Right ventricle myocardium superior (tissue), 1 donor: ENCODE results near the gene TUBGCP2. TPM values are rescaled to one million over a fixed set of nuclear protein-coding genes. Genes with fewer than 3 reads are reported as not detected.
A peak's percentile ranks its signal among the peaks of the same experiment; 100 is the strongest.

Experiments used
- ATAC-seq: fragments of 200-7000 bp; cut with Tn5 transposase; one replicate; pipeline ENCODE4 v1.9.1; 2020; ENCODE audit warnings: mild to moderate bottlenecking; ENCODE audit not compliant: poor library complexity
- DNase-seq: peaks from one replicate; pipeline ENCODE4 v3.0.0-alpha.2; 2020
- intact Hi-C: fragments of 100-400 bp; cut with DNase I; formaldehyde crosslinking; loops from one replicate; pipeline ENCODE4 v1.11.2; 2022
- total RNA-seq: library from RNA; stranded (reverse); fragmentation: NEBNext Ultra II Directional; extraction: Animal tissue kit (Norgen Biotek cat#: 25700); gene quantifications from one replicate; pipeline ENCODE4 v1.2.1, GENCODE V29; 2021
- donor health status: DM: no; HTN: yes; CAD: no; lungs with severe emphysema.

The TUBGCP2 gene
- total RNA-seq, 1 donor from 2014 or later = 38.5 TPM

- no peak for DNase-seq
- ATAC-seq = no peak
- intact Hi-C loops = no loop called here
Measured at GRCh38 chr10:133312016-133312768, 3.5 kb upstream of the TUBGCP2 start.

GRCh38 chr10:133311570-133311969, 2.9 kb upstream of the TUBGCP2 start:
- DNase-seq = no peak
- ATAC-seq = no peak
- intact Hi-C loops = no loop called here

- intact Hi-C loops = no loop called here
- DNase-seq (no peak), ATAC-seq (no peak)
Measured at GRCh38 chr10:133310789-133311188, 2.1 kb upstream of the TUBGCP2 start.

GRCh38 chr10:133310399-133310755, 1.7 kb upstream of the TUBGCP2 start:
- intact Hi-C loops = no loop called here
- DNase-seq (no peak), ATAC-seq (no peak)

GRCh38 chr10:133309720-133310398, 1.2 kb upstream of the TUBGCP2 start:
- intact Hi-C loops = no loop called here
- ATAC-seq (no peak), DNase-seq (no peak)

- ATAC-seq = peak; percentile 95
- DNase-seq = peak; percentile 95
- intact Hi-C loops = no loop called here
Measured at GRCh38 chr10:133309100-133309719, 538 bp upstream of the TUBGCP2 start.

- DNase-seq (peak; percentile 86), ATAC-seq (peak; percentile 30)
- intact Hi-C loops = no loop called here
Measured at GRCh38 chr10:133307776-133308420, 774 bp downstream of the TUBGCP2 start.

GRCh38 chr10:133306941-133307379, 1.7 kb downstream of the TUBGCP2 start:
- intact Hi-C loops = no loop called here
- ATAC-seq (no peak), DNase-seq (no peak)

- ATAC-seq (no peak), DNase-seq (no peak)
- intact Hi-C loops = no loop called here
Measured at GRCh38 chr10:133306097-133306476, 2.6 kb downstream of the TUBGCP2 start.

- intact Hi-C loops = no loop called here
- DNase-seq (no peak), ATAC-seq (no peak)
Measured at GRCh38 chr10:133303206-133303605, 5.5 kb downstream of the TUBGCP2 start.

GRCh38 chr10:133302230-133302629, 6.4 kb downstream of the TUBGCP2 start:
- ATAC-seq = no peak
- peak; percentile 30 for DNase-seq

GRCh38 chr10:133299738-133300137, 8.9 kb downstream of the TUBGCP2 start:
- intact Hi-C loops = no loop called here
- ATAC-seq (no peak), DNase-seq (peak; percentile 24)

More at GRCh38 chr10:133302230-133302629, 6.4 kb downstream of the TUBGCP2 start:
- intact Hi-C loops = no loop called here

- DNase-seq (peak; percentile 13), ATAC-seq (no peak)
- intact Hi-C loops = no loop called here
Measured at GRCh38 chr10:133299224-133299623, 9.4 kb downstream of the TUBGCP2 start.

- intact Hi-C loops = no loop called here
- ATAC-seq = no peak
- DNase-seq = peak; percentile 27
Measured at GRCh38 chr10:133298466-133298865, 10.2 kb downstream of the TUBGCP2 start.

GRCh38 chr10:133297504-133297903, 11.2 kb downstream of the TUBGCP2 start:
- intact Hi-C loops = no loop called here
- ATAC-seq = no peak
- DNase-seq = peak; percentile 35

GRCh38 chr10:133295426-133296320, 13.0 kb downstream of the TUBGCP2 start:
- intact Hi-C loops = no loop called here
- no peak for ATAC-seq
- peak; percentile 18 for DNase-seq

GRCh38 chr10:133294189-133294588, 14.5 kb downstream of the TUBGCP2 start:
- DNase-seq (peak; percentile 44), ATAC-seq (no peak)
- intact Hi-C loops = no loop called here

- no peak for DNase-seq
- no peak for ATAC-seq
- intact Hi-C loops = no loop called here
Measured at GRCh38 chr10:133293810-133294119, 14.9 kb downstream of the TUBGCP2 start.
